ENCODE data around the gene FAHD2A.
"Not testable (repeated sequence)": the region's sequence is repeated elsewhere in the genome, so short reads cannot be mapped to it uniquely, and the experiment has no call there.

Gene FAHD2A

DNA sequence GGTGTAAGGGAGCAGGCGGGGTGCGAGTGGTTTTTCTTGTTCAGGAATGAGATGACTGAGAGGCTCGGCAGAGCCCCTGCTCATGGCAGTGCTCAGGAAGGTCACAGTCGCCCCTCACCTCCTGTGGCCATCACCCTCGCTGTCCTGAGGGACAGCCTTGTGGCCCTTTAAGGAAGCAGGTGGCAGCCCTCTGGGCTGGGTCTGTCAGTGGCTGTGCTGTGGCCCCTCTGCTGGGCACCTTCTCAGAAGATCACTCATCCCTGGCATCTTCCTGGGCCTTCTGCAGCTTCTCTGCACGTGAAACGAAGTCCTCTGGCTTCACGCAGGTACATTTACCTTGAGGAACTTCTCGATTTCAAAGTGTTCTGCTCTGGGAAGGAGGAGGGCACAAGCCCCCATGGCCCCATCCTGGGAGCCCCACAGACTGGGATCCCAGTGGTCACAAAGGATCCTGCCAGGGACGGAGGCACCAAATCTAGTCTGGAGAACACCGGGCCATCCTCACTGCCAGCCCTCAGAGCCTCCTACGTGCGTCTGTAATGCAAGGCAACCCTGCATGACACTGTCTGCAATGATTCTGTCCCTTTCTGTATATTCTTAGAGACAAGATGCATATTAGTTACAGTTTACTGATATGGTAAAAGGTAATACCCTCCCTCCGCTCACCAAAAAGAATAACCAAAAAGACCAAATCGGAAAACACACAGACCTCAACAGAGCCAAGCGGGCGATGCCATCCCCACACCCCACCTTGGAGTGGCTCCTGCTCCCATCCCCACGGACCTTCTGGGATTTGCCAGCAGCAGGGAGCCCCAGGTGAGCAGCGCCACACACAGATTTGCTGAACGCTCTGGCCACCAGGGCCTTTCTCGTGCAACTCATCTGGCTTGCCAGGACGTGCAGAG lies 25.9 kb upstream of the FAHD2A start:
- DNase-seq (ENCODE audit: low read depth), result no peak

DNA sequence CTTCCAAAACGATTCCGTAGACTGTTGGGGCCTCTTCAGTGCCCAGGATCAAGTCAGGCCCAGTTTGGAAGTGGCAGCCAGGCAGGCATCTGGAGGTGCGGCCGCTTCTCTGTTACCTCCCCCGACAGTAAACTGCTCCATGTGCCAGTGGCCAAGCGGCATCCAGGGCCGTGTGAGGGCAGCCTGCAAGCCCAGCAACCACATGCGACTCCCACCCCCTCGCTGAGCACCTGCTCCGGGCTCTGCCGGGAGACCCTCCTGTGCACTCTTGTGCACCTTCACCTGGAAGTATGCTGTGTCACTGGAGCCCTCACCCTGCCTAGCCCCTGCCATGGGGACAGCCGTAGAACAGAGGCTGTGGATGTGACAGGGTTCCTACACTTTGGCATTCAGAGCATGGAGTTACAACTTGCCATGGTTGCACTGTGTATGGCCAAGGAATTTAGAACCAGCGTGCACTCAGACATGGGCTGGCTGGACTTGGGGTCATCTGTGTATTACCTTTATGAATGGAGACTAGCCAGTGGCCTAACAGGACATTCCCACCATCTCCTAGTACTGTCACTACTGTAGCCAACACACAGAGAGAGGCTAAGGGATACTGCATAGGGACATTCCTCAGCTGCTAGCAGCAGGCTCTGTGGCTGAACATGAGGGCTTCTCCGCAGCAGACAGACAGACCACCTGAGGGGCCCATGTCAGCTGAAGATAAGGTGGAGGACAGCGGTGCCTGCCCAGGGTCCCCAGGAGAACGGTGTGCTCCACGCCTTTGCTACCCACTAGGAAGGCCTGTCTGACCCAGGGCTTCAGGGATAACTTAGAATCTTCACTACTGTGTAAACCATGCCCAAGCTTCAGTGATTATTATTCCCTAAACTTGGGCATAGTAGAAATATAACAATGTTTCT lies 25.0 kb upstream of the FAHD2A start:
- no peak for DNase-seq (ENCODE audit: low read depth)

DNA sequence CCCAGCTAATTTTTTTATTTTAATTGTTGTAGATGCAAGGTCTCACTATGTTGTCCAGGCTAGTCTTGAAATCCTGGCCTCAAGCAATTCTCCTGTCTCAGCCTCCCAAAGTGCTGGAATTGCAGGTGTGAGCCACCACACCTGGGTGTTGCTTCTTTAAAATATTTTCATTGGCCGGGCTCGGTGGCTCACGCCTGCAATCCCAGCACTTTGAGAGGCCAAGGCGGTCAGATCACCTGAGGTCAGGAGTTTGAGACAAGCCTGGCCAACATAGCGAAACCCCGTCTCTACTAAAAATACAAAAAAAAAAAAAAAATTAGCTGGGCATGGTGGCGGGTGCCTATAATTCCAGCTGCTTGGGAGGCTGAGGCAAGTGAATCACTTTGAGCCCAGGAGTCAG lies 24.2 kb upstream of the FAHD2A start:
- not testable (repeated sequence) for DNase-seq (ENCODE audit: low read depth)

DNA sequence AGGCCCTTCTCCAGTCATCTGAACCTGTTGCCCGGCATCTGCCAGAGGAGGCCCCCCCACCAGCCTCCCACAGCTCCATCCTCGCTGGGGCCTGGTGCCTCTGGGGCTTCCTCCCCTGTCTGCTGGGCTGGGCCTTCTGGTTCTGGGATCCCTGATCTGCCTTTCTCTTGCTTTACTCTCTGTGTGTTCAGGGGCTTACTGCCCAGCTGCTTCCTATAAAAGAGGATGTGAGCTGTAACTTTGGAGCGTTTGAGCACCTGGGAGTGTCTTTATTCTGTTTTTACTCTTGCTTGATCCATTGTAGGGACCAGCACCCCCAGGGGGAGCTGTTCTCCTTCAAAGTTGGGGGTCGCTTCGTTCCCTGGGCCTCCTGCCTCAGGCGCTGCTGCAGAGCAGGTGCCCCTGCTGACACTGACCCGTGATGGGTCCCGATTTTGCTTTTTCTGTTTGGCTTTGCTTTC lies 23.1 kb upstream of the FAHD2A start:
- DNase-seq (ENCODE audit: low read depth), result no peak

DNA sequence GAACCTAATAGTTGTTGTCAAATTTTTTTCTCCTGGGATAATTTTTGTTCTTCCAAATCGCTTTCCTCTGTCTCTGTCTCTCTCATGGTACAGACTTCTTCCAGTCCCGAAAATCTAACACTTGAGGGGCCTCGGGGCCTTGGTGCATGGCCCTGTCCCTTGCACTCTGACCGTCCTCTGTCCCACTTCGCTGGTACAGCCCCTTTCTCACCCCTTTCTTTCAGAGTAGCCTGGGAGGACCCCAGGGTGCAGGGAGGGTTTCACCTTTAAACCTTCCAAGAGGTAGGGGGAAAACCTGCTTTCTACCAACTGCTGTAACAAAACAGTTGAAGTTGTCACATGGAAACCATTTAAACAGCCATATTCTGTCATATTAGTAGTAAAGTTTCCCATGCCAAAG lies 22.2 kb upstream of the FAHD2A start:
- no peak for DNase-seq (ENCODE audit: low read depth)

DNA sequence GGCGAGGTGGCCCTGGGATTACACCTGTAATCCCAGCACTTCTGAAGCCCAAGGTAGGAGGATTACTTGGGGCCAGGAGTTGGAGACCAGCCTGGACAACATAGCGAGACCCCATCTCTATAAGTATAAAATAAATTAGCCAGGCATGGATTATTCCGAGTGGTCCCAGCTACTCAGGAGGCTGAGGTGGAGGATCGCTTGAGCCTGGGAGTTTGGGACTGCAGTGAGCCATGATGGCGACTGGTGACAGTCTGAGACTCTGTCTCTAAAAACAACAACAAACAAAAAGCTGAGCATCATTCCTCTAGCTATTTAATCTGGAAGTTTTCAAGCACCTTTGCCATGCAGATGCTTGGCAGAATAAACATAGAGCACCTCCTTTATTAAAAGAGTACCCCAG lies 21.8 kb upstream of the FAHD2A start:
- no peak for DNase-seq (ENCODE audit: low read depth)

DNA sequence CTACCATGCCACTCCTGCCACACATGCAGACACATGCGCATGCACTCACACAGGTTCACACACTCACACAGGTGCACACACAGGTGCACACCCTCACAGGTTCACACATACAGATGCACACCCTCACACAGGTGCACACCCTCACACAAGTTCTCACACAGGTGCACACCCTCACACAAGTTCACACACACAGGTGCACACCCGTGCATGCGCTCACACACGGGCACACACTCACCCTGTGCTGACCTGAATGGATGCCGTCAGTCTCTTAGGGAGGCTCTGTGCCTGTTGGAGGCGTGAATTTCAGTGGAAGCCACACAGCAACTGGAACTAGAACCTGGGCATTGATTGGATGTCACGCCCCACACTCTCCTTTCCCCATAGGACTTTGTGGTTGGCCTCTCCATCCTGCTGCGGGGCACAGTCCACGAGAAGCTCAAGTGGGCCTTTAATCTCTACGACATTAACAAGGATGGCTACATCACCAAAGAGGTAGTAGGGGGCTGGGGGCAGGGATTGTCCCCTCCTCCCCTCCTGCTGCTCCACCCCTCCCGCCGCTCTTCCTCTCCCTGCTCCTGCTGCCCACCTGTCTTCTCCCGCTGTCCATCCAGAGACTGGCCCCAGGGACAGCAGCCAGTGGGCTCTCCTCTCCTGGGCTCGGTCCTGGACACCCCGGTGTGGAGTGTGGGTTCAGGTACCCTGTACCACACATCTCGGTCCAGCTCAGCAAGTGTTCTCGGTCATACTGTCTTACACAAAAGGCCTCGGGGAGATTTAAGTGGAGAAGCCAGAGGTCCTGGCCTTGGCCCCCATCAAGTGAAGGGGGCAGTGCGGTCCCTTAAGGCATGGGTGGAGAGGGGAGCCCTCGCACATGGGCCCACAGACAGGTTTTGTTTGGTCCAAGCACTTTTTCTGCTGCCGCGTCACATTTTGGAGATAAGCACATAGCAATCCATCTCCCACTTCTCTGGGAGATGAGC lies 21.0 kb upstream of the FAHD2A start:
- no peak for DNase-seq (ENCODE audit: low read depth)

DNA sequence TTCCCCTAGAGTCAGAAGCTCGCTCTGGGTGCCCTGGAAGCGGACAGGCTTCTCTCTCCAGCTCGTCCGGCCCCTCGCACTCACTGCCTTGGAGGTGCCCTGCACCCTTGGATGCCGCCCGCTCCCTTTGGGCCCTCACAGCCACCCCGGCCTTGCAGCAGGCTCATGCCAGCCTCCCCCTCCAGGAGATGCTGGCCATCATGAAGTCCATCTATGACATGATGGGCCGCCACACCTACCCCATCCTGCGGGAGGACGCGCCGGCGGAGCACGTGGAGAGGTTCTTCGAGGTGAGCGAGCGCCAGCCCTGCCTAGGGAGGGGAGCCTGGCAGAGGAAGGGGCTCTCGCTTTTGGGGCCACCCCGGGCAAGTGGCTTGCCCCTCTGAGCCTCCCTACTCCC lies 20.3 kb upstream of the FAHD2A start:
- no peak for DNase-seq (ENCODE audit: low read depth)

DNA sequence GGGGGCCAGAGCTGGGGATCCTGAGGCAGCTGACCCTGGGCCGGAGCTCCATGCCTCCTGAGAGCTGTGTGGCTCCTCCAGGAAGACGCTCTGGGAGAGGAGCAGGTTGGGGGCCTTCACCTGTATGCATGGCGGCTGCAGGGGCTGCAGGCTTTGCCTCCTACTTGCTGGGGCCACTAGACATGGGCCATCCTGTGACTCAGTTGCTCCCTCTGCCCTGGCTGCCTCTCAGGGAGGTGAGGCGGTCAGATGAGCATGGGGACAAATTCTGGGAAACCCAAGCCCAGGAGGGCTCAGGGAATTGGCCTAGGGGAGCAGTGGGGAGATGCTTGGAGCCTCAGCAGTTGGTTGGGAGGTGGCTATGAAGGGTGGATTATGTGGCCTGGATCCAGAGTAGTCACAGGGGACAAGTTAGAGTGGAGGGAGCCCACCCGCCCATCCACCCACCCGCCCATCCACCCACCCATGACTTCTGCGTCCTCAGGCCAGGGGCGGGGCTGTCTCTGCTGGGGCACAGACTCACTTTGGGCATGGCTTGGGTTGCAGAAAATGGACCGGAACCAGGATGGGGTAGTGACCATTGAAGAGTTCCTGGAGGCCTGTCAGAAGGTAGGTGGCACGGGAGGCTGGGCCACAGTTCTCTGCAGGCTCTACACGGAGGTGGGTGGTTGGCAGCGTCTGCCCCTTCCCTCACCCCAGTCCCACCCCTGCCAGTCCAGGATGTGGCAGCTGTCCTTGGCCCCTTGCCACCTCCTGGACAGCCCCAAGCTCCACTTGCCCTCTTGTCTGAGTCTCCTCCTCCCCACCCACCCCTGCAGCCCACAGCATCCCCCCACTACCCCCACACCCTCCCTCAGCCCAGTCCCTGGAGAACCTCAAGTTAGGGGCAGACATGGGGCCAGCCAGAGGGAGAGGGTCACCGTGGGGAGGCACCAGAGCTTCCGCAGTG lies 19.5 kb upstream of the FAHD2A start:
- no peak for DNase-seq (ENCODE audit: low read depth)

DNA sequence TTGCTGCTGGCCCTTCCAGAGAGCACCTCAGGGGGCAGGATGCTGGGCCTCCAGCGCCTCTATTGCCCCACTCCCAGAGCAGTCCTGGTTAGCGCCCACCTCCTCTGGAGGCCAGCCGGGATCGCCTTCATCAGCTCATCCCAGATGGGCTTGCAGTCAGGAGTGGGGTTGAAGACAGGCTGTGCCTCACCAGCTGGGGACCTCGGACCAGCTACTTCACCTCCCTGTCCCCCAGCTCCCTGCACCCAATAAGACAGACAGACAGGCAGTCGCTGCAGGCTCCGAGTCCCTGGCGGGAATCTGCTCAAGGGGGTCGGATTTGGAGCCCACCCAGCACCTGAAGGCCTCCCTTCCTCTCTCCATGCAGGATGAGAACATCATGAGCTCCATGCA lies 18.9 kb upstream of the FAHD2A start:
- no peak for DNase-seq (ENCODE audit: low read depth)

DNA sequence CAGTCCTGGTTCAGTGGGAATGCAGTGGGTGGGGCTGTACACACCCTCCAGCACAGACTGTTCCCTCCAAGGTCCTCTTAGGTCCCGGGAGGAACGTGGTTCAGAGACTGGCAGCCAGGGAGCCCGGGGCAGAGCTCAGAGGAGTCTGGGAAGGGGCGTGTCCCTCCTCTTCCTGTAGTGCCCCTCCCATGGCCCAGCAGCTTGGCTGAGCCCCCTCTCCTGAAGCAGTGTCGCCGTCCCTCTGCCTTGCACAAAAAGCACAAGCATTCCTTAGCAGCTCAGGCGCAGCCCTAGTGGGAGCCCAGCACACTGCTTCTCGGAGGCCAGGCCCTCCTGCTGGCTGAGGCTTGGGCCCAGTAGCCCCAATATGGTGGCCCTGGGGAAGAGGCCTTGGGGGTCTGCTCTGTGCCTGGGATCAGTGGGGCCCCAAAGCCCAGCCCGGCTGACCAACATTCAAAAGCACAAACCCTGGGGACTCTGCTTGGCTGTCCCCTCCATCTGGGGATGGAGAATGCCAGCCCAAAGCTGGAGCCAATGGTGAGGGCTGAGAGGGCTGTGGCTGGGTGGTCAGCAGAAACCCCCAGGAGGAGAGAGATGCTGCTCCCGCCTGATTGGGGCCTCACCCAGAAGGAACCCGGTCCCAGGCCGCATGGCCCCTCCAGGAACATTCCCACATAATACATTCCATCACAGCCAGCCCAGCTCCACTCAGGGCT lies 17.5 kb upstream of the FAHD2A start:
- no peak for DNase-seq (ENCODE audit: low read depth)

DNA sequence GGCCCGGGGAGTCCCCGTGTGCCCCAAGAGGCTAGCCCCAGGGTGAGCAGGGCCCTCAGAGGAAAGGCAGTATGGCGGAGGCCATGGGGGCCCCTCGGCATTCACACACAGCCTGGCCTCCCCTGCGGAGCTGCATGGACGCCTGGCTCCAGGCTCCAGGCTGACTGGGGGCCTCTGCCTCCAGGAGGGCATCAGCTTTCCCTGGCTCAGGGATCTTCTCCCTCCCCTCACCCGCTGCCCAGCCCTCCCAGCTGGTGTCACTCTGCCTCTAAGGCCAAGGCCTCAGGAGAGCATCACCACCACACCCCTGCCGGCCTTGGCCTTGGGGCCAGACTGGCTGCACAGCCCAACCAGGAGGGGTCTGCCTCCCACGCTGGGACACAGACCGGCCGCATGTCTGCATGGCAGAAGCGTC lies 16.9 kb upstream of the FAHD2A start:
- no peak for DNase-seq (ENCODE audit: low read depth)

DNA sequence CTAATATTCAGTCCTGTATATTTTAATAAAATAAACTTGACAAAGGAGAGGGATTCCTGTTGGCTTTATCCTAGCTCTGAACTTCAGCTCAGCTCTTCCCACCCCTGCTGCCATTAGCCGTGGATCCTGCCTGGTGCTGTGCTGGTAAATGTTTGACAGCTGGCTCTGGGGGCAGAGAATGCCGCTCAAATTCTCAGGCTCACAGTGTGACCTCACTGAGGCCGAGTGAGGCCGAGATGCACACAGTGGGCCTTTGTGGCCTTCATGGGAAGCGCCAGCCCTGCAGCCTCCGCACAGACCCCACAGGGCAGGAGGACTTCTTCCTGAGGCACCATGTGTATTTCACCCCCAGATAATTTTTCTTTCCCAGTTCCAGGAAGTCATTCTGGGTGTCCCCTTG lies 16.5 kb upstream of the FAHD2A start:
- no peak for DNase-seq (ENCODE audit: low read depth)

DNA sequence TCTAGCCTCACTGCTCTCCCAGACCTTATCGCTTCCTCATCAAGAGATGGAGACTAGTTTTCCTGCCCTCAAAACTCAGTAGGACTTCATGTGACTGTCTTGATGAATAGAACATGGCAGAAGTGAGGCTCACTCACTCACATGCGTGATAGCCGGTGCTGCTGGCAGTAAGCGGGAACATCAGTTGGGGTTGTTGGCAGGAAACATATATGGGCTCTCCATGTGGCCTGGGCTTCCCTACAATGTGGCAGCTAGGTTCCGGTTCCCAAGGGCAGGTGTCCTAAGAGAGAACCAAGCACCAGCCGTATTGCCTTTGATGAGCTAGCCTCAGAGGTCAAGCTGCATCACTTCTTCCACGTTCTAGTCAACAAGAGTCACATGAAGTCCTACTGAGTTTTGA lies 15.2 kb upstream of the FAHD2A start:
- DNase-seq (ENCODE audit: low read depth), result no peak

DNA sequence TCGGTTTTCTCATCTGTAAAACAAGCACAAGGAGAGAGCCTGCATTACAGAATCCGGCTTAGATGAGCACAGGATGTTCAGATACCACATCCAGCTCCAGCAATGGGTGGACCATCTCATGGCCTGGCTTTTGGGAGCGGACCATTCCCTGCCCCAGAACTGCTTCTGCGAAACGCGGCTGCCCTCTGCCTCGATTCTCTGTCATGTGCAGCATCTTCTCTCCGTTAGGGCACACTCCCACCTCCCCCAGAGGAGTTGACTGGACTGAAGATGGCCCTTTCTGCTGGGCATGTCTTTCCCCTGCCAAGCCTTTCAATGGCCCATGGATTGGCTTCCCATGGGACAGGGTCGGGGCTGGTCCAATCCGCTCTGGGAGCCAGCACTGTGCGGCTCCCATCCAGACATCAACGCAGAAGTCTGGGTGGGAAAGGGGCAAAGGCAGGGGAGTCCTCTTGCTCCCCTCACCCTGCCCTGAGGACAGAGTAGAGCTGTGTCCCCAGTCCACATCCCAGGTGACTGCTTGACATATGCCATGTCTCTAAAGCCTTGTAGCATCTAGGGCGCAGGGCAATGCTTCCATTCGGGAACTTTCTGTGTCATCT lies 14.3 kb upstream of the FAHD2A start:
- no peak for DNase-seq (ENCODE audit: low read depth)

DNA sequence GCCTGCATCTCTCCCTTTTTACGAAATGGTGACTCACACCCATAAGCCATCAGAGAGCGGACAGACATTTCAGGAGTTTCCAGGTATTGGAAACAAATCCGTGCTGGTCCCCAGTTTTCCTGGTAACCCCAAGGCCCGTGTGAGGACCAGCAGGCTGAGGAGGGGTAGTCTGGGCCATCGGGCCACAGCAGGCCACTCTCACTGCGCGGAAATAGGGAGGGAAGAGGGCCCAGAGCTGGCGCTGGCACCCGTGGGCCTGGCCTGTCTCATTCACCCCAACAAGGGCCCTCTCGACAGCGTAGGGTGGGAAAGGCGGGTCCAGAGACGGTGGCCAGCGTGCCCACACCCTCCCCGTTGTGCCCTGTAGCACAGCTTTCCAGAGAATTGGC lies 13.7 kb upstream of the FAHD2A start:
- no peak for DNase-seq (ENCODE audit: low read depth)

DNA sequence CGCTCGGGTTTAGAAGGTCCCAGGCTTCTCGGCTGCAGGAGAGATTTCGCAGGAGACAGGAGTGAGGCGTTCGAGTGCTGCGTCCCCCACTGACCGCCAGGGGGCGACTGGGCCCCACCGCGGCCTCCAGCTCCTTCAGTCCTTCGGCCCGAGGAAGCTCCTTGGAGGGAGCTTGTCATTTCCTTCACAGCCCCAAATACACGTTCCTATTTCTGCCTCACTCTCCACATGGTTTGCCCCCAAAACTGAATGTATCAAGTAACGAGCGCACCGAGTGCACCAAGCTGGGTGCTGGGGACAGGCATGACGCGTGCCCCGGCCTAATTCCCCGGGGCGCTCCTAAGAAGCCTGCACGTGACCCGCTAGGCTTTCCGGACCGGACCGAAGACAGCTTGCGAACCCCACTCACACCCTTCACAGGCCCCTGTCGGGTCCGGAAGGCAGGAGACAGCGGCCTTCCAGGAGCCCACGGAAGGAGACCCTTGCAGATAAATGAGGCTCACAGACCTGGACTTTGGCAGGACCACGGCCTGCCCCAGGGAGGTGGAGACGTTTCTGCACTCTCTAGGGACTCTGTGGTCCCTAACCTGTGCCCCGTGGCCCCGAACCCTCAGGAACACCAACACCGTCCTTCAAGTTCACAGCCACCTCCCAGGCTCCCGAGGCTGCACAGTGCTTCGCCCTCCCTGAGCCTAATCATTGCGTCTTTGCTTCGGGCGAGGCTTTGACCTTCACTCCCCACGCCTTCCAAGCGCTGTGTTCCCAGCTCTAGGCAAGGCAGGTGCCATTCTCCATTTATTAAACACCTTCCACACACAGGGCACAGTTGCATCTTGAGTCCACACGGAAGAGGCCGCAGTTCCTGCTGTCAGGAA lies 13.0 kb upstream of the FAHD2A start:
- no peak for DNase-seq (ENCODE audit: low read depth)

DNA sequence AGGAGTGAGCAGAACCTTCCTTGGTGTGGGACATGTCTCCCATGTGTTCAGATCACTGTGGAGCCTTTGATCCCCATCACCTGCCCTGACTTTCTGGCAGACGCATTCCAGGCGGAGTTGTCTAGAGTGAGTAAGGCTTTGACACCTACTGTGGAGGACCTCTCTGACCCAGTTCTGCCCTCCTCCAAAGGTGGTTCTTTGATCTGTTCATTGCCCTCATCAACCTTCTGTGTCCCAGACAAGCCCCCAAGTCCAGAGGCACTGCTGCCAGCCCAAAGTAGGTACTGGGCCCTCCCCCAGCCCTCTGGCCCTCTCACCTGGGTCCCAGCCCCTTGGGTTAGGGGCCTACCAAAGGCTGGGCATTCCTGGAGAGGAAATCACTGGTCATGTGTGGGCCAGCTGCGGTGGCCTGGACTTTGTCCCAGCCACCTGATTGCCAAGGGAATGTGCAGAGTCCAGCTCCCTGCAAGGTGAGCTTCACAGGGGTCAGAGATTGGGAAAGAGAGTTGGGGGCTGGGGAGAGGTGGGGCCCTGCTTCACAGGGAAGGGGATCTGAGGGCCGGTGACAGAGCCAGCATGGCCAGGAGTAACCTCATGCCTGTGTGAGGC lies 12.1 kb upstream of the FAHD2A start:
- DNase-seq (ENCODE audit: low read depth), result no peak
